B cell (primary cell): ENCODE data around the gene PSMB8. TPM values are rescaled to one million over a fixed set of nuclear protein-coding genes. Genes with fewer than 3 reads are reported as not detected.

Experiments used
- ATAC-seq: fragments of 200-7000 bp; cut with Tn5 transposase; one replicate; pipeline ENCODE4 v1.10.0; 2021; ENCODE audit warnings: low read depth, mild to moderate bottlenecking, moderate number of reproducible peaks, moderate library complexity
- CTCF ChIA-PET: fragments of 350-600 bp; sonication (Branson Sonifier 250); formaldehyde crosslinking; loops from one replicate; lab custom pipeline; 2021; ENCODE audit warnings: antibody characterized with exemption, inconsistent platforms; lab: Charles Lee
- POLR2A ChIA-PET: fragments of 350-600 bp; sonication (Branson Sonifier 250); formaldehyde crosslinking; loops from one replicate; lab custom pipeline; 2021; ENCODE audit warnings: antibody characterized with exemption; lab: Charles Lee
- DNase-seq: peaks from one replicate; pipeline ENCODE4 v3.0.0; 2013
- H2AFZ ChIP-seq: 2 replicates; pipeline ENCODE4 v1.6.1; 2012; ENCODE audit warnings: mild to moderate bottlenecking, low read depth, low read length; ENCODE audit not compliant: insufficient read depth, poor library complexity, severe bottlenecking
- H3K27ac ChIP-seq, 2 donors: 1 replicate in 1 of 2; 2 replicates in 1 of 2; pipeline ENCODE4 v1.5.1; 2012 to 2013; ENCODE audit warnings: low read length in 2 of 2, mild to moderate bottlenecking in 2 of 2, moderate library complexity in 1 of 2
- H3K27me3 ChIP-seq, 4 experiments: fragments of 200-600 bp in 1 of 4; sonication (generic) in 1 of 4; replicated peaks in 1 of 4; 1 replicate in 2 of 4; 2 replicates in 2 of 4; pipeline versions ENCODE4 v1.6.1 to v1.7.0; 2013 to 2016; ENCODE audit warnings: low read length in 3 of 4, mild to moderate bottlenecking in 2 of 4, mixed read lengths in 1 of 4, moderate library complexity in 1 of 4; ENCODE audit not compliant: insufficient read depth in 4 of 4, control insufficient read depth in 3 of 4; ENCODE audit errors: control extremely low read depth in 1 of 4
- H3K36me3 ChIP-seq, 2 experiments: replicated peaks in 1 of 2; 1 replicate in 1 of 2; 2 replicates in 1 of 2; pipeline versions ENCODE4 v1.6.1 to v1.7.1; 2013; ENCODE audit warnings: low read length in 1 of 2; ENCODE audit not compliant: insufficient read depth in 2 of 2, control insufficient read depth in 1 of 2; ENCODE audit errors: control extremely low read depth in 1 of 2, extremely low read depth in 1 of 2
- H3K4me1 ChIP-seq, 2 donors: fragments of 200-600 bp in 1 of 2; sonication (generic) in 1 of 2; 1 replicate in 1 of 2; 2 replicates in 1 of 2; pipeline versions ENCODE4 v1.5.1 to v1.6.1; 2013 to 2017; ENCODE audit warnings: low read length in 2 of 2; ENCODE audit not compliant: control insufficient read depth in 2 of 2, insufficient read depth in 2 of 2
- H3K4me2 ChIP-seq: replicated peaks from 2 replicates; pipeline ENCODE3; 2012; ENCODE audit warnings: mild to moderate bottlenecking, low read depth, low read length; ENCODE audit not compliant: poor library complexity, severe bottlenecking
- H3K4me3 ChIP-seq, 5 experiments: fragments of 200-600 bp in 1 of 5; sonication (generic) in 1 of 5; 1 replicate in 3 of 5; 2 replicates in 2 of 5; pipeline versions ENCODE4 v1.5.1 to v1.7.0; 2011 to 2016; ENCODE audit warnings: low read length in 4 of 5, mild to moderate bottlenecking in 4 of 5, low read depth in 2 of 5, control low read depth in 1 of 5, moderate library complexity in 1 of 5; ENCODE audit not compliant: insufficient read depth in 1 of 5; ENCODE audit errors: control extremely low read depth in 1 of 5, extremely low read depth in 1 of 5
- H3K79me2 ChIP-seq: fragments of 200-600 bp; sonication (generic); one replicate; pipeline ENCODE4 v1.6.0; 2016; ENCODE audit warnings: low read length; ENCODE audit not compliant: control insufficient read depth, insufficient read depth
- H3K9ac ChIP-seq: fragments of 200-600 bp; sonication (generic); 2 replicates; pipeline ENCODE4 v1.6.1; 2017; ENCODE audit warnings: mild to moderate bottlenecking, low read length, moderate library complexity
- H3K9me3 ChIP-seq, 3 donors: one replicate each; pipeline versions ENCODE4 v1.6.1 to v1.7.1; 2013; ENCODE audit warnings: low read length in 2 of 3; ENCODE audit not compliant: control insufficient read depth in 2 of 3, insufficient read depth in 1 of 3; ENCODE audit errors: control extremely low read depth in 1 of 3
- H4K20me1 ChIP-seq: 2 replicates; pipeline ENCODE4 v1.6.0; 2012; ENCODE audit warnings: mild to moderate bottlenecking, low read length; ENCODE audit not compliant: insufficient read depth, control insufficient read depth, poor library complexity, severe bottlenecking
- H3K27ac Mint-ChIP-seq: one replicate; pipeline ENCODE4 v1.8.0; 2021; ENCODE audit warnings: mixed read lengths
- H3K27me3 Mint-ChIP-seq: one replicate; pipeline ENCODE4 v1.8.0; 2021; ENCODE audit warnings: mixed read lengths
- H3K4me1 Mint-ChIP-seq: one replicate; pipeline ENCODE4 v1.8.0; 2021; ENCODE audit warnings: mixed read lengths
- H3K4me3 Mint-ChIP-seq: one replicate; pipeline ENCODE4 v1.8.0; 2021; ENCODE audit warnings: mixed read lengths
- H3K9me3 Mint-ChIP-seq: one replicate; pipeline ENCODE4 v1.8.0; 2022; ENCODE audit warnings: mixed read lengths; ENCODE audit not compliant: insufficient read depth
- CTCF ChIP-seq: fragments of 200-600 bp; IDR thresholded peaks from one replicate; pipeline ENCODE4 v1.8.0; 2022; ENCODE audit warnings: antibody characterized with exemption, mild to moderate bottlenecking
- EZH2 ChIP-seq: IDR thresholded peaks from 2 replicates; pipeline ENCODE4 v1.6.1; 2012; ENCODE audit warnings: borderline replicate concordance, low read depth, mild to moderate bottlenecking, moderate library complexity, low read length; ENCODE audit not compliant: insufficient read depth, poor library complexity, severe bottlenecking
- WGBS: methylation state at CpG from one replicate; pipeline ENCODE4 v1.1.5; 2013; ENCODE audit warnings: missing lambda C conversion rate; ENCODE audit not compliant: insufficient coverage; 5-methylcytosine and 5-hydroxymethylcytosine counted together
- intact Hi-C: fragments of 100-400 bp; cut with micrococcal nuclease; formaldehyde crosslinking; loops from one replicate; pipeline ENCODE4 v1.10.0; 2022
- polyA plus RNA-seq: library from polyadenylated mRNA; depleted of rRNA; stranded (reverse); fragments of >200 nt; gene quantifications from 2 replicates; pipeline ENCODE4 v1.2.3, GENCODE V29; 2012
- total RNA-seq, 2 donors: library from RNA; stranded (reverse); fragments of 120-200 nt in 1 of 2; gene quantifications; 1 replicate in 1 of 2; 2 replicates in 1 of 2; pipeline versions ENCODE4 v1.2.3 to v1.2.4, GENCODE V29; 2013 to 2022

The PSMB8 gene
- total and polyA plus RNA-seq, 2 donors (not counting 1 experiment from before 2014, with no cell fraction given): 129 to 256 TPM

DNA sequence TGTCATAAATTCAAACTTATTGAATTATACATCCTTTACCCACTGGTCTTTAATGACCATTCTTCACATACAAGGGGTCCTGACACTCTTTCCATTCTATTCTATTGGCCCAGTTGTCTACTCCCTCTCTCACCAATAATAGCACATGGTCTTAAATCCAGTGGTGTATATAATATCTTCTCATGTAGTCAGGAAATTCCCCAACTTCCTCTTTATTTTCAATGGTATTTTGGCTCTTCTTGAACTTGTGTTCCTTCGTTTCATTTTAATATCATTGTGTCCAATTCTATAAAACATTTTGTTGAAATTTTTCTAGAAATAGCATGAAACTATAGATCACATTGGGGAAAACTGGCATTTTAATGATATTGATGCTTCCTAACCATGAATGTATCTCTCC is 47.0 kb upstream of the PSMB8 start:
- Histone ChIP-seq H3K9ac (no peak overlapping the region), H3K27me3 (no peaks in the 10 kb centered on the region), H3K4me1 (peaks cover 23 to 26% of the 10 kb centered on the region in 2 donors), H3K4me2 (no peak overlapping the region), H3K36me3 (peaks cover 2% of the 10 kb centered on the region in 2 experiments), H3K79me2 (peaks cover 23% of the 10 kb centered on the region), H3K27ac (no peak overlapping the region), H3K4me3 (no peak overlapping the region), H4K20me1 (no peaks in the 10 kb centered on the region), H3K9me3 (no peaks in the 10 kb centered on the region), H2AFZ (no peak overlapping the region)
- no peak overlapping the region for H3K4me3 Mint-ChIP-seq
- H3K27ac Mint-ChIP-seq: peak overlapping the region; percentile 37
- TF ChIP-seq EZH2 (no peak), CTCF (no peak)
- no peaks in the 10 kb centered on the region for H3K27me3 Mint-ChIP-seq
- CTCF ChIA-PET: interaction anchor here (1.2 to 14.6 kb wide), 6 partner anchors 42 to 96 kb away, joined by 3 to 305 read pairs (median 16); no protein-coding TSS in a partner anchor
- ATAC-seq: no peak
- WGBS: no CpG with 5 or more reads among the region's 1 CpG
- intact Hi-C loops: loop anchor here (10.0 kb wide), 2 partner anchors 184 to 354 kb away; partner anchors contain the start of genes HLA-DPA1 and HLA-DPB1
- no peaks in the 10 kb centered on the region for H3K9me3 Mint-ChIP-seq
- peaks cover 47% of the 10 kb centered on the region for H3K4me1 Mint-ChIP-seq
- POLR2A ChIA-PET: interaction anchor here (0.8 to 1.2 kb wide), 3 partner anchors 50 to 59 kb away, joined by 3 to 6 read pairs (median 4); partner anchors contain the start of gene HLA-DMB
- peak; percentile 42 for DNase-seq

DNA sequence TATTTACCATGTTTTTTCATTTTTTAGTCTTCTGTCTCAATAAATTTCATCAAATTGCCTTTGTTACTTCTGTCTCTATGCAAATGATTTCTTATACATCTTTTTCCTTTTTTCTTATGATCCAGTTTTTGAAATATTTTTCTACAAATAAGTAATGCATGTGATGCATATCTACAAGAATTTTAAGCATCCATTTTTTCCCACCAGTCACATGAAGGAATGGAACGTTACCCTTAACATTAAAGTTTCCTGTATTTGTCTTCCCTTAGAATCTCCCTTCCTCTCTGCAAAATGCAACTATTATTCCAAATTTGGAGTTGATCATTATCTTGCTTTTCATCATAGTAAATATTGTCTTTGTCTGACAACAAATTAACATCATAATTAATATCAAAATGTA is 45.7 kb upstream of the PSMB8 start:
- Mint-ChIP-seq H3K9me3 (no peaks in the 10 kb centered on the region), H3K4me3 (no peak overlapping the region), H3K27me3 (no peaks in the 10 kb centered on the region), H3K4me1 (peaks cover 38% of the 10 kb centered on the region), H3K27ac (no peak overlapping the region)
- Histone ChIP-seq H3K9me3 (no peaks in the 10 kb centered on the region), H3K9ac (no peak overlapping the region), H3K27ac (no peak overlapping the region), H3K79me2 (peaks cover 12% of the 10 kb centered on the region), H3K4me3 (no peak overlapping the region), H2AFZ (no peak overlapping the region), H3K36me3 (peaks cover 2% of the 10 kb centered on the region in 2 experiments), H3K4me1 (peaks cover 17 to 18% of the 10 kb centered on the region in 2 donors), H3K27me3 (no peaks in the 10 kb centered on the region), H3K4me2 (no peak overlapping the region), H4K20me1 (no peaks in the 10 kb centered on the region)
- ChIA-PET POLR2A (interaction anchor here (1.0 to 1.2 kb wide), 2 partner anchors 52 to 60 kb away, joined by 3 to 4 read pairs; partner anchors contain the start of gene HLA-DMB), CTCF (interaction anchor here (0.8 to 14.6 kb wide), 6 partner anchors 44 to 97 kb away, joined by 3 to 305 read pairs (median 4); no protein-coding TSS in a partner anchor)
- no peak for TF ChIP-seq CTCF
- no peak for TF ChIP-seq EZH2
- intact Hi-C loops: no loop called here
- no CpG with 5 or more reads among the region's 1 CpG for WGBS
- ATAC-seq: no peak
- DNase-seq: no peak
